Ovary (tissue), 9 donors: Measurements from ENCODE around the gene BPI. TPM values are rescaled to one million over a fixed set of nuclear protein-coding genes. Genes with fewer than 3 reads are reported as not detected.
A peak's percentile ranks its signal among the peaks of the same experiment; 100 is the strongest.
"Not testable (repeated sequence)": the region's sequence is repeated elsewhere in the genome, so short reads cannot be mapped to it uniquely, and the experiment has no call there.

ENCODE experiments used
- DNase-seq, 5 donors: peaks; one replicate each; pipeline ENCODE4 v3.0.0-alpha.2; 2019 to 2020
- H3K27ac ChIP-seq, 2 donors: fragments of 200-600 bp; one replicate each; pipeline versions ENCODE4 v1.5.1 to v1.8.0; 2019 to 2022
- H3K27me3 ChIP-seq: fragments of 200-600 bp; one replicate; pipeline ENCODE4 v1.8.0; 2022
- H3K36me3 ChIP-seq: fragments of 200-600 bp; sonication (generic); one replicate; pipeline ENCODE4 v1.5.1; 2019
- H3K4me1 ChIP-seq: one replicate; pipeline ENCODE4 v1.8.1; 2013; ENCODE audit warnings: mild to moderate bottlenecking, moderate library complexity; ENCODE audit not compliant: insufficient read depth
- H3K4me3 ChIP-seq: fragments of 200-600 bp; sonication (generic); one replicate; pipeline ENCODE4 v1.5.1; 2017
- H3K9me3 ChIP-seq, 2 donors: fragments of 200-600 bp in 1 of 2; sonication (generic) in 1 of 2; one replicate each; pipeline versions ENCODE4 v1.5.1 to v1.8.1; 2013 to 2019; ENCODE audit warnings: mild to moderate bottlenecking in 1 of 2, moderate library complexity in 1 of 2
- CTCF ChIP-seq, 3 donors: fragments of 450-650 bp in 2 of 3; fragments of 200-600 bp in 1 of 3; IDR thresholded peaks; one replicate each; pipeline versions ENCODE4 v1.5.1 to v1.8.0; 2016 to 2022; ENCODE audit warnings: antibody characterized with exemption in 3 of 3, mild to moderate bottlenecking in 1 of 3
- EP300 ChIP-seq: sonication (generic); formaldehyde crosslinking; IDR thresholded peaks from one replicate; pipeline ENCODE4 v1.6.1; 2017; ENCODE audit warnings: antibody characterized with exemption
- POLR2A ChIP-seq: fragments of 450-650 bp; IDR thresholded peaks from one replicate; pipeline ENCODE4 v1.6.1; 2017; ENCODE audit warnings: antibody characterized with exemption, mild to moderate bottlenecking, moderate library complexity
- WGBS, 3 donors: extraction: QIAGEN DNeasy Blood & Tissue Kit in 1 of 3; methylation state at CpG; one replicate each; pipeline versions ENCODE4 v1.1.5 to v1.1.7; 2013 to 2017; 5-methylcytosine and 5-hydroxymethylcytosine counted together
- intact Hi-C, 4 donors: fragments of 100-400 bp; cut with DNase I; formaldehyde crosslinking; loops; one replicate each; pipeline versions ENCODE4 v1.11.0 to v1.15.1; 2022 to 2023
- polyA plus RNA-seq, 2 donors: library from polyadenylated mRNA; stranded (reverse); fragments of 200-250 nt in 1 of 2; fragments of 350-450 nt in 1 of 2; fragmentation: Illumina TruSeq in 1 of 2; extraction: RNeasy Lipid Tissue Mini Kit (QIAGEN cat#74804) in 1 of 2; gene quantifications; one replicate each; pipeline ENCODE4 v1.2.3, GENCODE V29; 2013 to 2014
- total RNA-seq, 7 donors: library from RNA; depleted of rRNA in 2 of 7; stranded (reverse); fragments of >200 nt in 2 of 7; fragmentation: NEBNext Ultra II Directional in 3 of 7; extraction: Animal tissue kit (Norgen Biotek cat#: 25700) in 3 of 7; gene quantifications; one replicate each; pipeline versions ENCODE4 v1.1.0 to v1.2.4, GENCODE V29; 2016 to 2023
- donor health status: DM: no; HTN: no; CAD: no; lungs with moderate emphysema.
- donor health status: DM: no; HTN: no; CAD: no.
- donor health status: Bipolar disorder and iron deficiency.
- donor health status: DM: yes; HTN: yes; CAD: no.
- donor health status: DM: no; HTN: no; CAD: no.
- donor health status: DM: yes; HTN: yes; CAD: no.

BPI gene
- total and polyA plus RNA-seq, 9 donors: 0.43 to 2.9 (median 1.1) TPM; not detected in 1

- 13 to 50% (median 22%) methylated on average over 7 of the region's 7 CpGs for WGBS, 3 donors
- TF ChIP-seq CTCF (IDR thresholded peaks at IDR 0.05) (no peak), EP300 (no peak), POLR2A (no peak)
- Histone ChIP-seq H3K27me3 (no peaks in the 10 kb centered on the region), H3K9me3 (no peaks in the 10 kb centered on the region), H3K36me3 (no peaks in the 10 kb centered on the region), H3K4me3 (no peak overlapping the region), H3K27ac (no peak overlapping the region), H3K4me1 (no peaks in the 10 kb centered on the region)
- no peak for DNase-seq
- intact Hi-C loops: loop anchor here in 3 of 4 donors (10.0 kb wide), 2 partner anchors 68 to 762 kb away; no protein-coding TSS in a partner anchor
These were observed 32.8 kb downstream of the BPI start for GRCh38 chr20:38336726-38337125.

GRCh38 chr20:38337561-38338140 lies 33.7 kb downstream of the BPI start:
- Histone ChIP-seq H3K36me3 (no peaks in the 10 kb centered on the region), H3K9me3 (no peaks in the 10 kb centered on the region), H3K27me3 (no peaks in the 10 kb centered on the region), H3K27ac (no peak overlapping the region), H3K4me1 (peaks cover under 1% of the 10 kb centered on the region), H3K4me3 (no peak overlapping the region)
- DNase-seq: peak in 2 of 5 donors; percentile 29 to 55
- TF ChIP-seq POLR2A (no peak), CTCF (IDR thresholded peaks at IDR 0.05) (peak in 1 of 3 donors; percentile 15)
- 41 to 45% (median 43%) methylated on average over 6 of the region's 6 CpGs for WGBS, 3 donors
- intact Hi-C loops: loop anchor here in 3 of 4 donors (10.0 kb wide), 2 partner anchors 67 to 763 kb away; no protein-coding TSS in a partner anchor

- Histone ChIP-seq H3K4me1 (peaks cover 5% of the 10 kb centered on the region), H3K27ac (no peak overlapping the region), H3K27me3 (no peaks in the 10 kb centered on the region), H3K36me3 (no peaks in the 10 kb centered on the region), H3K4me3 (no peak overlapping the region), H3K9me3 (no peaks in the 10 kb centered on the region)
- TF ChIP-seq CTCF (IDR thresholded peaks at IDR 0.05): no peak
- TF ChIP-seq POLR2A: no peak
- TF ChIP-seq EP300: no peak
- intact Hi-C loops: loop anchor here in 3 of 4 donors (10.0 kb wide), 2 partner anchors 66 to 764 kb away; no protein-coding TSS in a partner anchor
- DNase-seq: no peak
- WGBS, 3 donors: 46 to 56% (median 53%) methylated on average over 7 of the region's 7 CpGs
These were observed 35.0 kb downstream of the BPI start for GRCh38 chr20:38338849-38339520.

GRCh38 chr20:38339521-38339896 lies 35.6 kb downstream of the BPI start:
- H3K36me3 ChIP-seq, H3K27me3 ChIP-seq, DNase-seq, H3K9me3 ChIP-seq, H3K4me1 ChIP-seq, H3K4me3 ChIP-seq, H3K27ac ChIP-seq: not testable (repeated sequence)
- intact Hi-C loops: loop anchor here in 3 of 4 donors (10.0 kb wide), 2 partner anchors 65 to 765 kb away; no protein-coding TSS in a partner anchor
- 87 to 92% (median 90%) methylated on average over 8 of the region's 8 CpGs for WGBS, 3 donors

GRCh38 chr20:38339997-38340396 lies 36.0 kb downstream of the BPI start:
- Histone ChIP-seq H3K4me1 (peaks cover 5% of the 10 kb centered on the region), H3K27me3 (no peaks in the 10 kb centered on the region), H3K9me3 (no peaks in the 10 kb centered on the region), H3K27ac (no peak overlapping the region), H3K4me3 (no peak overlapping the region), H3K36me3 (no peaks in the 10 kb centered on the region)
- DNase-seq: no peak
- WGBS, 3 donors: 60 to 67% (median 66%) methylated on average over 3 of the region's 3 CpGs
- TF ChIP-seq CTCF (IDR thresholded peaks at IDR 0.05) (no peak), POLR2A (no peak), EP300 (no peak)
- intact Hi-C loops: loop anchor here in 3 of 4 donors (10.0 kb wide), 2 partner anchors 65 to 765 kb away; no protein-coding TSS in a partner anchor
